Tibial nerve (tissue), 4 donors: ENCODE data around the gene SPRYD7. TPM values are rescaled to one million over a fixed set of nuclear protein-coding genes. Genes with fewer than 3 reads are reported as not detected.

ENCODE experiments used
- DNase-seq, 2 donors: peaks; one replicate each; pipeline ENCODE4 v3.0.0-alpha.2; 2019; ENCODE audit warnings: low spot score in 2 of 2
- H3K27ac ChIP-seq, 4 donors: fragments of 200-600 bp; sonication (generic) in 3 of 4; one replicate each; pipeline ENCODE4 v1.5.1; 2017 to 2019; ENCODE audit warnings: mild to moderate bottlenecking in 1 of 4
- H3K27me3 ChIP-seq, 2 donors: fragments of 200-600 bp; sonication (generic) in 1 of 2; one replicate each; pipeline versions ENCODE4 v1.5.1 to v1.6.0; 2017 to 2019
- H3K36me3 ChIP-seq, 3 donors: fragments of 200-600 bp; sonication (generic); one replicate each; pipeline ENCODE4 v1.5.1; 2018 to 2019
- H3K4me1 ChIP-seq, 4 donors: fragments of 200-600 bp; sonication (generic) in 3 of 4; one replicate each; pipeline ENCODE4 v1.5.1; 2017 to 2019
- H3K4me3 ChIP-seq, 4 donors: fragments of 200-600 bp; sonication (generic) in 3 of 4; one replicate each; pipeline ENCODE4 v1.5.1; 2017 to 2019; ENCODE audit warnings: mild to moderate bottlenecking in 1 of 4, moderate library complexity in 1 of 4
- H3K9me3 ChIP-seq, 4 donors: fragments of 200-600 bp; sonication (generic) in 3 of 4; one replicate each; pipeline ENCODE4 v1.5.1; 2017 to 2019
- EP300 ChIP-seq, 2 donors: sonication (generic); formaldehyde crosslinking; IDR thresholded peaks; one replicate each; pipeline ENCODE4 v1.6.1; 2017; ENCODE audit warnings: antibody characterized with exemption in 2 of 2, mild to moderate bottlenecking in 1 of 2
- POLR2A ChIP-seq, 2 donors: fragments of 450-650 bp; IDR thresholded peaks; one replicate each; pipeline ENCODE4 v1.6.1; 2017; ENCODE audit warnings: antibody characterized with exemption in 2 of 2, mild to moderate bottlenecking in 2 of 2, moderate library complexity in 2 of 2
- WGBS, 2 donors: methylation state at CpG; one replicate each; pipeline ENCODE4 v1.1.5; 2018; 5-methylcytosine and 5-hydroxymethylcytosine counted together
- total RNA-seq, 4 donors: library from RNA; depleted of rRNA; stranded (reverse); fragments of >200 nt; gene quantifications; one replicate each; pipeline ENCODE4 v1.1.0, GENCODE V29; 2016
- TF ChIP-seq, protein P1 (sequence below), 5 experiments: fragments of 200-600 bp in 3 of 5; fragments of 450-650 bp in 2 of 5; sonication (generic) in 3 of 5; IDR thresholded peaks; one replicate each; pipeline ENCODE4 v1.5.1; 2016 to 2019; ENCODE audit warnings: antibody characterized with exemption in 5 of 5, mild to moderate bottlenecking in 3 of 5, moderate library complexity in 2 of 5

Gene SPRYD7
- total RNA-seq, 4 donors from 2014 or later, result 5.5 to 9.4 (median 7.5) TPM

DNA sequence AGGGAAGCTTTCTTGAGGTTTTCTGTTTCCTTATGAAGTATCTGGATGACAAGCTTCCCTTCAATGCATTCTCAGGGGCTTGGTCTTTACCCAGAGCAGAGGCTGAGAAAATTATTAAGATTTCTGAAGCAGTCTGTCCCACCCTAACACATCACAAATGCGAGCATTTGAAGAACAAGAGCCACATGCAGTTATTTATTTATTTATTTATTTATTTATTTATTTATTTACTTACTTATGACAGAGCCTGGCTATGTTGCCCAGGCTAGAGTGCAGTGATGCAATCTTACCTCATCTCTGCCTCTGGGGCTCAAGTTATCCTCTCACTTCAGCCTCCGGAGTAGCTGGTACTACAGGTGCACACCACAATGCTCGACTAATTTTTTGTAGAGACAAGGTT, 38.4 kb downstream of the SPRYD7 start:
- no peak overlapping the region for H3K27ac ChIP-seq
- H3K9me3 ChIP-seq, result no peaks in the 10 kb centered on the region
- H3K27me3 ChIP-seq, result no peaks in the 10 kb centered on the region
- no peaks in the 10 kb centered on the region for H3K36me3 ChIP-seq
- DNase-seq, result no peak
- no peaks in the 10 kb centered on the region for H3K4me1 ChIP-seq
- TF ChIP-seq, protein P1, sequence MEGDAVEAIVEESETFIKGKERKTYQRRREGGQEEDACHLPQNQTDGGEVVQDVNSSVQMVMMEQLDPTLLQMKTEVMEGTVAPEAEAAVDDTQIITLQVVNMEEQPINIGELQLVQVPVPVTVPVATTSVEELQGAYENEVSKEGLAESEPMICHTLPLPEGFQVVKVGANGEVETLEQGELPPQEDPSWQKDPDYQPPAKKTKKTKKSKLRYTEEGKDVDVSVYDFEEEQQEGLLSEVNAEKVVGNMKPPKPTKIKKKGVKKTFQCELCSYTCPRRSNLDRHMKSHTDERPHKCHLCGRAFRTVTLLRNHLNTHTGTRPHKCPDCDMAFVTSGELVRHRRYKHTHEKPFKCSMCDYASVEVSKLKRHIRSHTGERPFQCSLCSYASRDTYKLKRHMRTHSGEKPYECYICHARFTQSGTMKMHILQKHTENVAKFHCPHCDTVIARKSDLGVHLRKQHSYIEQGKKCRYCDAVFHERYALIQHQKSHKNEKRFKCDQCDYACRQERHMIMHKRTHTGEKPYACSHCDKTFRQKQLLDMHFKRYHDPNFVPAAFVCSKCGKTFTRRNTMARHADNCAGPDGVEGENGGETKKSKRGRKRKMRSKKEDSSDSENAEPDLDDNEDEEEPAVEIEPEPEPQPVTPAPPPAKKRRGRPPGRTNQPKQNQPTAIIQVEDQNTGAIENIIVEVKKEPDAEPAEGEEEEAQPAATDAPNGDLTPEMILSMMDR (IDR thresholded peaks at IDR 0.05), result no peak
- TF ChIP-seq EP300 (IDR thresholded peaks at IDR 0.05), result no peak
- TF ChIP-seq POLR2A (IDR thresholded peaks at IDR 0.05), result no peak
- 81 to 90% methylated on average over 3 of the region's 3 CpGs for WGBS, 2 donors
- no peak overlapping the region for H3K4me3 ChIP-seq

DNA sequence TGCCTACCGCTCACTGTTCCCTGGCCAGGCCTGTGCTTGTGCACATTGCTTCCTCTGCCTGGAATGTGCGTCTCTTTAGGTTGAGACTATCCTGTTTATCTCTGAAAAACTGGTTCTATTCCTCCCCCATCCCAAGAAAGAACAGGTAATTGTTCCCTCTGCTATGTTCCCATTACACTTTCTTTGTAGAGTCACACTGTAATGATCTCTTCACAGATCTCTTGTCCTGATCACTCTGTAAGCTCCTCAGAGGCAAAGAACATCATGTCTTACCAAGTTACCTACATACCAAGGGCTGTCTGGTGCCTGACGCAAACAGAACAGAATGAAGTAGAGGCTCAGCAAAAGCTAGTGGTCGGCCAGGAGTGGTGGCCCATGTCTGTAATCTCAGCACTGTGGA, 40.3 kb downstream of the SPRYD7 start:
- DNase-seq, result no peak
- Histone ChIP-seq H3K4me1 (no peaks in the 10 kb centered on the region), H3K27me3 (no peaks in the 10 kb centered on the region), H3K27ac (no peak overlapping the region), H3K4me3 (no peak overlapping the region), H3K36me3 (no peaks in the 10 kb centered on the region), H3K9me3 (no peaks in the 10 kb centered on the region)
- WGBS, 2 donors, result 93 to 95% methylated on average over 4 of the region's 4 CpGs
- TF ChIP-seq EP300 (IDR thresholded peaks at IDR 0.05) (no peak), POLR2A (IDR thresholded peaks at IDR 0.05) (no peak)
- TF ChIP-seq, protein P1 (IDR thresholded peaks at IDR 0.05), result no peak

DNA sequence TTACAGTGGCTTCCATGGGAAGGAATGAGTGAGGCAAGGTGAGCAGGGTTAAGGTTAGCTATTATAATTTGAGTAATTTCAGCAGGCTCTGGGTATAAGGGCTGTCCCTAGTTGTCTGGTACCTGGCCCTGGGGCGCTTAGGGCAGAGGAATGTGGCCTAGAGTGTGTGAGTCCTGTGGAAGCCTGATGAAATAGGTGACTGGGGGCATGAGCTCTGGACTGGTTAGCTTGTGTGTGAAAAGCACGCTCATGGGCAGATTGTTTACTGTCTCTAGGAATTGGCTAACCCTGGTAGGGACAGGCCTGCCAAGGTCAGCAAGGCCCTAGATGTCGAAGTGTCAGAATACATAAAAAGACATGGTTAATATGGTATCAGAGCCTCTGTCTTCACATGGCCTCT, 42.5 kb downstream of the SPRYD7 start:
- Histone ChIP-seq H3K27ac (no peak overlapping the region), H3K36me3 (no peaks in the 10 kb centered on the region), H3K4me3 (no peak overlapping the region), H3K9me3 (no peaks in the 10 kb centered on the region), H3K27me3 (no peaks in the 10 kb centered on the region), H3K4me1 (no peaks in the 10 kb centered on the region)
- no peak for TF ChIP-seq POLR2A (IDR thresholded peaks at IDR 0.05)
- no peak for DNase-seq
- WGBS, 2 donors, result 92 to 97% methylated on average over 3 of the region's 3 CpGs

DNA sequence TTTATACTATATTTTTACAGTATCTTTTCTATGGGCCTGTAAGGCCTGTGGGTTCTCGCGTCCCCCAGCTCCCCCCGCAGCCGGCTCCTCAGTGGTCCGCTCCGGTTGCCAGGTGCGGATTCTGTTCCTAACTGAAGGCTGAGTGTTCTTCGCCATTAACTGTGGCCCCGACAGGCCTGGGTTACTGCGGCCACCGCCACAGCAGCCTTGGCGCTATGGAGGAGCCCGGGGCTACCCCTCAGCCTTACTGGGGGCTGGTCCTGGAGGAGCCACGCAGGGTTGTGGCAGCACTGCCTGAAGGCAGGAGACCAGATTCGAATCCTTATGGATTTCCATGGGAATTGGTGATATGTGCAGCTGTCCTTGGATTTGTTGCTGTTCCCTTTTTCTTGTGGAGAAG, 45.8 kb downstream of the SPRYD7 start:
- Histone ChIP-seq H3K9me3 (no peaks in the 10 kb centered on the region), H3K4me1 (no peaks in the 10 kb centered on the region), H3K36me3 (no peaks in the 10 kb centered on the region), H3K27me3 (no peaks in the 10 kb centered on the region), H3K4me3 (no peak overlapping the region), H3K27ac (no peak overlapping the region)
- DNase-seq, result no peak
- WGBS, 2 donors, result 87 to 88% methylated on average over 15 of the region's 15 CpGs
- TF ChIP-seq, protein P1 (IDR thresholded peaks at IDR 0.05), result no peak

DNA sequence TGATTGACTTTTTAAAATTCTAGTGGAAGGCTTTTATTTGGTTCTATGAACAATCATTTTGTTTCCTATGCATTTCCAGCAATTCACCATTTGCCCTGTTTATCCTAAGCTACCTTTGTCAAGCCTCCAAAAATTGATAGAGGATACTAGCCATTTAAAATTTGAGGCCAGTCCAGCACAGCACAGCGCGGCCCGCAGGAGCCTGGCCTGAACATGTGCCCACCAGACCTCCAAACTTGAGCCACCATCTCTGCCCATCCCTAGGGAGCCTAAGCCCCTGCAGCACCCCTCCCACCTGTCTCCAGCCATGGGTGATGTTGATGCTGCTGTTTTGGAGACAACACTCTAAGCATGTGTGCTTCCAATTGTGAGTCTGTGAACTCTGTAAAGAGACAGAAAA, 57.5 kb downstream of the SPRYD7 start:
- DNase-seq, result no peak
- Histone ChIP-seq H3K27me3 (no peaks in the 10 kb centered on the region), H3K9me3 (peaks cover 0 to 31% (median 0%) of the 10 kb centered on the region in 4 donors), H3K27ac (no peak overlapping the region), H3K4me1 (no peaks in the 10 kb centered on the region), H3K36me3 (no peaks in the 10 kb centered on the region), H3K4me3 (no peak overlapping the region)
- WGBS, 2 donors, result 85 to 94% methylated on average over 3 of the region's 3 CpGs
- TF ChIP-seq EP300 (IDR thresholded peaks at IDR 0.05), result no peak
- no peak for TF ChIP-seq POLR2A (IDR thresholded peaks at IDR 0.05)
- TF ChIP-seq, protein P1 (IDR thresholded peaks at IDR 0.05), result no peak

DNA sequence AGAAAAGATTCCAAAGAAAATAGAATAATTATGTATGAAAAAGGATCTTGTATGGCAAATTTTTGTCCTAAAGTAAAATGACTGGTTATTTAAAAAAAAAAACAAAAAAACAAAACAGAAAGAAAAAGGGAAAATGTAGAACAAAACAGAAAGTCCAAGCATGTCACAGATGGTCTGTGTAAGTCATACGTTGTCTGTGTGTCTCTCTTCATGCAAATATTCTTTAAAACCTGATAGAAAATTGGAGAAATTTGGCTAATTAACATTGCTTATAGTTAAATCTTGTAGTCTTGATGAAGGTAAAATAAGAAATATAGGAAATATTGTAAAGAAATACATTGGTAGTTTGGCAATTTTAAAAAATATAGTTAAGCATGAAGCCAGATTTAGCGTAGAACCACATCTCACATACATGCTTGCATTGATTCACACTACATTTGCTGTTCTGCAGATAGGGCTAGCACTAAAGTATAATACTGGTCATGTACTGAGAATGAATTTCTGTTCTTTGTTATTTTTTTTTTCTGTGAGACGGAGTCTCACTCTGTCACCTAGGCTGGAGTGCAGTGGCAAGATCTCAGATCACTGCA, 58.4 kb downstream of the SPRYD7 start:
- no peak for DNase-seq
- Histone ChIP-seq H3K36me3 (no peaks in the 10 kb centered on the region), H3K4me3 (no peak overlapping the region), H3K27ac (no peak overlapping the region), H3K4me1 (no peaks in the 10 kb centered on the region), H3K27me3 (no peaks in the 10 kb centered on the region), H3K9me3 (peaks cover 0 to 29% (median 0%) of the 10 kb centered on the region in 4 donors)
- TF ChIP-seq, protein P1 (IDR thresholded peaks at IDR 0.05), result no peak
- no peak for TF ChIP-seq POLR2A (IDR thresholded peaks at IDR 0.05)
- TF ChIP-seq EP300 (IDR thresholded peaks at IDR 0.05), result no peak
- 88 to 95% methylated on average over 3 of the region's 3 CpGs for WGBS, 2 donors
